ENCODE results near the gene PRG2.

Gene PRG2

GRCh38 chr11:57353446-57353845, 37.0 kb downstream of the PRG2 start:
- H3K36me3 ChIP-seq (ENCODE audit: control insufficient read depth in 5 of 5, insufficient read depth in 5 of 5, low read length in 5 of 5), result peaks cover 0 to 2% (median 0%) of the 10 kb centered on the region in 5 donors
- no peaks in the 10 kb centered on the region for H3K27me3 ChIP-seq (ENCODE audit: control insufficient read depth in 5 of 5, insufficient read depth in 4 of 5, low read length in 5 of 5)
- peaks cover 0 to 10% (median 6%) of the 10 kb centered on the region in 5 donors for H3K4me1 ChIP-seq (ENCODE audit: control insufficient read depth in 5 of 5, insufficient read depth in 5 of 5, low read length in 5 of 5)
- H3K4me3 ChIP-seq (ENCODE audit: low read depth in 1 of 5, low read length in 5 of 5), result no peak overlapping the region
- no peak overlapping the region for H3K9ac ChIP-seq (ENCODE audit: low read length in 5 of 5)
- H3K9me3 ChIP-seq (ENCODE audit: control insufficient read depth in 5 of 5, low read length in 5 of 5), result no peaks in the 10 kb centered on the region
- no peak overlapping the region for H3K27ac ChIP-seq (ENCODE audit: low read depth, low read length)

- Histone ChIP-seq H3K27ac (ENCODE audit: low read depth, low read length) (no peak overlapping the region), H3K9ac (ENCODE audit: low read length in 5 of 5) (peak overlapping the region in 1 of 5 donors; percentile 42), H3K9me3 (ENCODE audit: control insufficient read depth in 5 of 5, low read length in 5 of 5) (no peaks in the 10 kb centered on the region), H3K4me1 (ENCODE audit: control insufficient read depth in 5 of 5, insufficient read depth in 5 of 5, low read length in 5 of 5) (peaks cover 0 to 10% (median 6%) of the 10 kb centered on the region in 5 donors), H3K4me3 (ENCODE audit: low read depth in 1 of 5, low read length in 5 of 5) (no peak overlapping the region), H3K36me3 (ENCODE audit: control insufficient read depth in 5 of 5, insufficient read depth in 5 of 5, low read length in 5 of 5) (peaks cover 0 to 2% (median 0%) of the 10 kb centered on the region in 5 donors), H3K27me3 (ENCODE audit: control insufficient read depth in 5 of 5, insufficient read depth in 4 of 5, low read length in 5 of 5) (no peaks in the 10 kb centered on the region)
Measured at GRCh38 chr11:57353036-57353435, 37.4 kb downstream of the PRG2 start.

GRCh38 chr11:57349491-57350274, 40.8 kb downstream of the PRG2 start:
- Histone ChIP-seq H3K9me3 (ENCODE audit: control insufficient read depth in 5 of 5, low read length in 5 of 5) (no peaks in the 10 kb centered on the region), H3K4me3 (ENCODE audit: low read depth in 1 of 5, low read length in 5 of 5) (peak overlapping the region in 2 of 5 donors; percentile 17 to 31), H3K27ac (ENCODE audit: low read depth, low read length) (no peak overlapping the region), H3K4me1 (ENCODE audit: control insufficient read depth in 5 of 5, insufficient read depth in 5 of 5, low read length in 5 of 5) (peaks cover 0 to 7% (median 6%) of the 10 kb centered on the region in 5 donors), H3K36me3 (ENCODE audit: control insufficient read depth in 5 of 5, insufficient read depth in 5 of 5, low read length in 5 of 5) (peaks cover 0 to 2% (median 0%) of the 10 kb centered on the region in 5 donors), H3K9ac (ENCODE audit: low read length in 5 of 5) (no peak overlapping the region), H3K27me3 (ENCODE audit: control insufficient read depth in 5 of 5, insufficient read depth in 4 of 5, low read length in 5 of 5) (no peaks in the 10 kb centered on the region)

GRCh38 chr11:57348636-57349313, 41.7 kb downstream of the PRG2 start:
- Histone ChIP-seq H3K9me3 (ENCODE audit: control insufficient read depth in 5 of 5, low read length in 5 of 5) (no peaks in the 10 kb centered on the region), H3K9ac (ENCODE audit: low read length in 5 of 5) (no peak overlapping the region), H3K4me1 (ENCODE audit: control insufficient read depth in 5 of 5, insufficient read depth in 5 of 5, low read length in 5 of 5) (peaks cover 0 to 7% (median 6%) of the 10 kb centered on the region in 5 donors), H3K27ac (ENCODE audit: low read depth, low read length) (no peak overlapping the region), H3K4me3 (ENCODE audit: low read depth in 1 of 5, low read length in 5 of 5) (no peak overlapping the region), H3K36me3 (ENCODE audit: control insufficient read depth in 5 of 5, insufficient read depth in 5 of 5, low read length in 5 of 5) (peaks cover 0 to 2% (median 0%) of the 10 kb centered on the region in 5 donors), H3K27me3 (ENCODE audit: control insufficient read depth in 5 of 5, insufficient read depth in 4 of 5, low read length in 5 of 5) (no peaks in the 10 kb centered on the region)

- Histone ChIP-seq H3K4me3 (ENCODE audit: low read depth in 1 of 5, low read length in 5 of 5) (no peak overlapping the region), H3K9me3 (ENCODE audit: control insufficient read depth in 5 of 5, low read length in 5 of 5) (no peaks in the 10 kb centered on the region), H3K4me1 (ENCODE audit: control insufficient read depth in 5 of 5, insufficient read depth in 5 of 5, low read length in 5 of 5) (peaks cover 0 to 7% (median 6%) of the 10 kb centered on the region in 5 donors), H3K9ac (ENCODE audit: low read length in 5 of 5) (no peak overlapping the region), H3K27ac (ENCODE audit: low read depth, low read length) (no peak overlapping the region), H3K27me3 (ENCODE audit: control insufficient read depth in 5 of 5, insufficient read depth in 4 of 5, low read length in 5 of 5) (no peaks in the 10 kb centered on the region), H3K36me3 (ENCODE audit: control insufficient read depth in 5 of 5, insufficient read depth in 5 of 5, low read length in 5 of 5) (peaks cover 0 to 2% (median 0%) of the 10 kb centered on the region in 5 donors)
Measured at GRCh38 chr11:57348052-57348451, 42.4 kb downstream of the PRG2 start.

GRCh38 chr11:57347336-57347735, 43.1 kb downstream of the PRG2 start:
- Histone ChIP-seq H3K4me3 (ENCODE audit: low read depth in 1 of 5, low read length in 5 of 5) (no peak overlapping the region), H3K36me3 (ENCODE audit: control insufficient read depth in 5 of 5, insufficient read depth in 5 of 5, low read length in 5 of 5) (peaks cover 0 to 2% (median 0%) of the 10 kb centered on the region in 5 donors), H3K27me3 (ENCODE audit: control insufficient read depth in 5 of 5, insufficient read depth in 4 of 5, low read length in 5 of 5) (no peaks in the 10 kb centered on the region), H3K4me1 (ENCODE audit: control insufficient read depth in 5 of 5, insufficient read depth in 5 of 5, low read length in 5 of 5) (peaks cover 0 to 7% (median 6%) of the 10 kb centered on the region in 5 donors), H3K9me3 (ENCODE audit: control insufficient read depth in 5 of 5, low read length in 5 of 5) (no peaks in the 10 kb centered on the region), H3K27ac (ENCODE audit: low read depth, low read length) (no peak overlapping the region), H3K9ac (ENCODE audit: low read length in 5 of 5) (no peak overlapping the region)

- no peaks in the 10 kb centered on the region for H3K36me3 ChIP-seq (ENCODE audit: control insufficient read depth in 5 of 5, insufficient read depth in 5 of 5, low read length in 5 of 5)
- no peak overlapping the region for H3K9ac ChIP-seq (ENCODE audit: low read length in 5 of 5)
- H3K4me3 ChIP-seq (ENCODE audit: low read depth in 1 of 5, low read length in 5 of 5), result no peak overlapping the region
- H3K27ac ChIP-seq (ENCODE audit: low read depth, low read length), result no peak overlapping the region
- peaks cover 0 to 7% (median 6%) of the 10 kb centered on the region in 5 donors for H3K4me1 ChIP-seq (ENCODE audit: control insufficient read depth in 5 of 5, insufficient read depth in 5 of 5, low read length in 5 of 5)
- H3K9me3 ChIP-seq (ENCODE audit: control insufficient read depth in 5 of 5, low read length in 5 of 5), result no peaks in the 10 kb centered on the region
- H3K27me3 ChIP-seq (ENCODE audit: control insufficient read depth in 5 of 5, insufficient read depth in 4 of 5, low read length in 5 of 5), result no peaks in the 10 kb centered on the region
Measured at GRCh38 chr11:57345555-57346211, 44.8 kb downstream of the PRG2 start.

GRCh38 chr11:57344826-57345225, 45.6 kb downstream of the PRG2 start:
- Histone ChIP-seq H3K27me3 (ENCODE audit: control insufficient read depth in 5 of 5, insufficient read depth in 4 of 5, low read length in 5 of 5) (no peaks in the 10 kb centered on the region), H3K36me3 (ENCODE audit: control insufficient read depth in 5 of 5, insufficient read depth in 5 of 5, low read length in 5 of 5) (no peaks in the 10 kb centered on the region), H3K9ac (ENCODE audit: low read length in 5 of 5) (no peak overlapping the region), H3K27ac (ENCODE audit: low read depth, low read length) (no peak overlapping the region), H3K4me3 (ENCODE audit: low read depth in 1 of 5, low read length in 5 of 5) (no peak overlapping the region), H3K9me3 (ENCODE audit: control insufficient read depth in 5 of 5, low read length in 5 of 5) (no peaks in the 10 kb centered on the region), H3K4me1 (ENCODE audit: control insufficient read depth in 5 of 5, insufficient read depth in 5 of 5, low read length in 5 of 5) (peaks cover 0 to 5% (median 4%) of the 10 kb centered on the region in 5 donors)

GRCh38 chr11:57343825-57344224, 46.6 kb downstream of the PRG2 start:
- no peak overlapping the region for H3K27ac ChIP-seq (ENCODE audit: low read depth, low read length)
- H3K9ac ChIP-seq (ENCODE audit: low read length in 5 of 5), result no peak overlapping the region
- no peaks in the 10 kb centered on the region for H3K27me3 ChIP-seq (ENCODE audit: control insufficient read depth in 5 of 5, insufficient read depth in 4 of 5, low read length in 5 of 5)
- no peaks in the 10 kb centered on the region for H3K4me1 ChIP-seq (ENCODE audit: control insufficient read depth in 5 of 5, insufficient read depth in 5 of 5, low read length in 5 of 5)
- no peak overlapping the region for H3K4me3 ChIP-seq (ENCODE audit: low read depth in 1 of 5, low read length in 5 of 5)
- no peaks in the 10 kb centered on the region for H3K36me3 ChIP-seq (ENCODE audit: control insufficient read depth in 5 of 5, insufficient read depth in 5 of 5, low read length in 5 of 5)
- H3K9me3 ChIP-seq (ENCODE audit: control insufficient read depth in 5 of 5, low read length in 5 of 5), result no peaks in the 10 kb centered on the region

GRCh38 chr11:57342702-57343101, 47.7 kb downstream of the PRG2 start:
- H3K27me3 ChIP-seq (ENCODE audit: control insufficient read depth in 5 of 5, insufficient read depth in 4 of 5, low read length in 5 of 5), result no peaks in the 10 kb centered on the region
- H3K27ac ChIP-seq (ENCODE audit: low read depth, low read length), result no peak overlapping the region
- H3K4me3 ChIP-seq (ENCODE audit: low read depth in 1 of 5, low read length in 5 of 5), result no peak overlapping the region
- no peak overlapping the region for H3K9ac ChIP-seq (ENCODE audit: low read length in 5 of 5)
- no peaks in the 10 kb centered on the region for H3K9me3 ChIP-seq (ENCODE audit: control insufficient read depth in 5 of 5, low read length in 5 of 5)
- no peaks in the 10 kb centered on the region for H3K36me3 ChIP-seq (ENCODE audit: control insufficient read depth in 5 of 5, insufficient read depth in 5 of 5, low read length in 5 of 5)
- H3K4me1 ChIP-seq (ENCODE audit: control insufficient read depth in 5 of 5, insufficient read depth in 5 of 5, low read length in 5 of 5), result no peaks in the 10 kb centered on the region
